ENCODE measurements around the gene WDR72. TPM values are rescaled to one million over a fixed set of nuclear protein-coding genes. Genes with fewer than 3 reads are reported as not detected.

Gene WDR72
- total and polyA plus RNA-seq, 2 of the 8 experiments (the other 6 are each of a cell fraction or from before 2014, with no cell fraction given): 1.2 to 1.9 TPM

DNA sequence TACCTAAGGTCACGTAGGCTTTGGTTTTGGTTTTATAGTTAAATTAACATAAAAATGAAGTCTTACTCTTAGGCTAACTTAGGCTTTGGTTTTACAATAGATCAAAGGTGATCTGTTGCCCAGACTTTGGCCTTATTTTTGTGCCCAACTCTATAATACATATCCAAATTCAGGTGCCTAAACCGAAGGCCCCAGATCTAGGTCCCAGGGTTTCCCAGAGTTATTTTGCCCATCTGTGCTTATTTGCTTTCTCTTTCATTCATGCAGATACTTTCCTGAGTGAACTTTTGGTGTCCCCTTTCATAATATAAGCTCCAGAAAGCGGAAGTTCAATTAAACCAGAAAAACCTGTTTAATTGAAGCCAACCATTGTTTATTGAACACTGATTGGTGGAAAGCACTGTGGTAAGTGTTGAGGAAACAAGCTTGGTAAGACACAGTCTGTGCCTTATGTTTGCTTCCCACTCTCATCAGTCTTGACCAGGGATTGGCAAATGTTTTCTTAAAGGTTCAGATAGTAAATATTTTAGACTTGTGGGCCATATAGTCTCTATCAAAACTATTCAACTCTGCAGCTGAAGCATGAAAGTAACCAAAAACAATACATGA is 209.7 kb downstream of the WDR72 start (continued):
- no peak for TF ChIP-seq EZH2 (IDR thresholded peaks at IDR 0.05; ENCODE audit: low read depth, low read length, severe bottlenecking)
